Skeletal muscle tissue (tissue), 4 donors: ENCODE results near the gene CALML3. TPM values are rescaled to one million over a fixed set of nuclear protein-coding genes. Genes with fewer than 3 reads are reported as not detected.

Source experiments
- H3K27ac ChIP-seq: one replicate; pipeline ENCODE4 v1.7.0; 2013; ENCODE audit warnings: mild to moderate bottlenecking, low read depth, low read length, inconsistent platforms
- H3K27me3 ChIP-seq, 3 donors: one replicate each; pipeline ENCODE4 v1.7.0; 2013; ENCODE audit warnings: low read length in 3 of 3; ENCODE audit not compliant: control insufficient read depth in 3 of 3, insufficient read depth in 3 of 3
- H3K36me3 ChIP-seq, 3 donors: one replicate each; pipeline ENCODE4 v1.7.0; 2013; ENCODE audit warnings: low read length in 3 of 3; ENCODE audit not compliant: control insufficient read depth in 3 of 3, insufficient read depth in 3 of 3
- H3K4me1 ChIP-seq, 3 donors: one replicate each; pipeline ENCODE4 v1.7.0; 2013; ENCODE audit warnings: low read length in 3 of 3, mild to moderate bottlenecking in 3 of 3; ENCODE audit not compliant: control insufficient read depth in 3 of 3, insufficient read depth in 3 of 3
- H3K4me3 ChIP-seq, 3 donors: one replicate each; pipeline ENCODE4 v1.7.0; 2013; ENCODE audit warnings: low read length in 3 of 3
- H3K9ac ChIP-seq, 3 donors: one replicate each; pipeline ENCODE4 v1.7.0; 2013; ENCODE audit warnings: low read length in 3 of 3, mild to moderate bottlenecking in 3 of 3, moderate library complexity in 2 of 3, low read depth in 1 of 3
- H3K9me3 ChIP-seq, 3 donors: one replicate each; pipeline ENCODE4 v1.7.0; 2013; ENCODE audit warnings: low read length in 3 of 3; ENCODE audit not compliant: control insufficient read depth in 3 of 3
- total RNA-seq: library from RNA; depleted of rRNA; stranded (reverse); fragments of >200 nt; gene quantifications from one replicate; pipeline ENCODE4 v1.2.3, GENCODE V29; 2014
- donor health status: Osteomylitis.

CALML3 gene
- total RNA-seq, 1 donor from 2014 or later, result not detected

- peaks cover 0 to 4% (median 0%) of the 10 kb centered on the region in 3 donors for H3K4me1 ChIP-seq
- no peaks in the 10 kb centered on the region for H3K9me3 ChIP-seq
- H3K36me3 ChIP-seq, result no peaks in the 10 kb centered on the region
- H3K9ac ChIP-seq, result no peak overlapping the region
- no peak overlapping the region for H3K4me3 ChIP-seq
- no peak overlapping the region for H3K27ac ChIP-seq
- H3K27me3 ChIP-seq, result peaks cover 0 to 2% (median 0%) of the 10 kb centered on the region in 3 donors
Measured at GRCh38 chr10:5506751-5507648, 17.8 kb upstream of the CALML3 start.

DNA sequence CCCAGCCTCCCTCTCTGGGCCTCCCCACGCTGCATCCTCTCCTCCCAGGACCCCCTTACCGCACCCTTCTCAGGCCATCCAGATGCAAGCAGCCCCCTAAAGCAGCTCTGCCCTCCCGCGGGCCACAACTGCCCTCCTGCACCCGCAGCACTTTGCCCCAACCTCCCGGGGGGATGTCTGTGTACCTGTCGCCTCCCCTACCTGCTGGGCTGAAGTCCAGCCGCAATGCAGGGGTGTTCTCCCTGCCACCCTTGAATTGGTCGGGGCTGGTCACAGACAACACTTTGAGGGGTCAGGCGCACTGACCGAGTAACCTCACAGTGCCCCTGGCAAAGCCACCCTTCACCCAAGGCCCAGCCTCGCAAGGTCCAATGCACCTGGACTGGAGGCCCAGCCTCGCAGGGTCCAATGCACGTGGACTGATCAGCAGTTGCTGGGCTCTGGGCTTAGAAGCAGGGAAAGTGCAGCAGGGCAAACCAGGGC, 17.1 kb upstream of the CALML3 start:
- Histone ChIP-seq H3K36me3 (no peaks in the 10 kb centered on the region), H3K4me1 (peaks cover 0 to 4% (median 0%) of the 10 kb centered on the region in 3 donors), H3K4me3 (no peak overlapping the region), H3K9me3 (no peaks in the 10 kb centered on the region), H3K27ac (no peak overlapping the region), H3K27me3 (peaks cover 0 to 2% (median under 1%) of the 10 kb centered on the region in 3 donors), H3K9ac (no peak overlapping the region)

DNA sequence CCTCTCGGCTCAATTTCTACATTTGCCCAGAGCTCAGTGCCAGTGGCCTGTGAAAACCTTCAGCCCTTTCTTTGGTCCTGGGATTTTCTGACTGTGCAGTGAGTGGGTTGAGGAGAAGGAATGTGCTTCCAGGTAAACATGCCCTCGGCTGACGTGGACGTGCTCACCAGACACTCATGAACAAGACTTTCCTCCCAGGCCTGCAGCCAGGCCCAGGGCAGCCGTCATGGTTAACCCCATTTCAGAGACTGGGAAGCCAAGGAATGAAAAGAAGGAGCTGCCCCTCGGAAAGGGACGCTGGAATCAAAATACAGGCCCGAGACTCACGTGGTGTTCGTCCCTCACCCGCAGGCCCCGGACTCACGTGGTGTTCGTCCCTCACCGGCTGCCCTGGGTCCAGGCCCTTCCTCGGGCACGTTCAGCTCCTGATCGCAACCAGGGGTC, 16.6 kb upstream of the CALML3 start:
- no peak overlapping the region for H3K4me3 ChIP-seq
- peaks cover 0 to 4% (median 0%) of the 10 kb centered on the region in 3 donors for H3K4me1 ChIP-seq
- no peak overlapping the region for H3K27ac ChIP-seq
- no peaks in the 10 kb centered on the region for H3K9me3 ChIP-seq
- peaks cover 0 to 5% (median 2%) of the 10 kb centered on the region in 3 donors for H3K27me3 ChIP-seq
- no peak overlapping the region for H3K9ac ChIP-seq
- no peaks in the 10 kb centered on the region for H3K36me3 ChIP-seq

DNA sequence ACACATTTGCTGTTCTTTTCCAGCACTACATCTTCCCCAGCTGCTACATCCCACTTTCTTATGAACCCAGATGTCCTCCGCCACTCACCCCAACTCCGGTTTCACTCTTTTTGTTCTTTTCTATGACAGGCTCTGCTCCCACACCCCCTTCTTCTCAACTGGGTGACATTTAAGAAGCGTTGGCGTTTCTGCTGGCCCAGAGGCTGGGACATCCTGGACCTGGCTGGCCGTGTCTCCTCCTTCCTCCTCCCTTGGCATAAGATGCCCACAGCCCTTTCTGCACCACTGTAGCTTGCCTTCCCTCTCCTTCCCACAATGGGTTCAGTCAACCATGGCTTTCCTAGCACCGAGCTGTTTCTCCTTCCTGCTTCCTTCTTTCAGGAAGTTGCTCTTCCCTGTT, 16.0 kb upstream of the CALML3 start:
- H3K9ac ChIP-seq, result no peak overlapping the region
- H3K4me1 ChIP-seq, result no peaks in the 10 kb centered on the region

DNA sequence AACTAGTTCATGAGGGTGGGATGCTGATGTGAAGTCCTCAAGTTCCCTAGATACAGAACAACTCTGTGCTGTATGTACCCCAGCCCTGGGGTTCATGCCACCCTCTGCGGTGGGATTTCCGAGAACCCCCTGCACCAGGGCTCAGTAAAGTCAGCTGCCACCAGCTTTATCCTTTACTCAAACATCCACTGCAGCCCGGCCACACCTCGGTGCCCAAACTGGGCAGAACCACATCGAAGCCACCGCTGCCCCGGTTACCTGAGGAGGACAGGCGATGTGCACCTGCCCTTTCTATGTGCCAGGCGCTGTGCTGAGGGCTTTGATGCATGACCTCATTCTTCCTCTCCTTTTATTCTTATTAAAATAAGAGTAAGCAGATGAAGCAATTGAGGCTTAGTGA, 15.5 kb upstream of the CALML3 start:
- Histone ChIP-seq H3K4me3 (no peak overlapping the region), H3K4me1 (no peaks in the 10 kb centered on the region), H3K9ac (no peak overlapping the region), H3K27me3 (peaks cover 0 to 7% (median 2%) of the 10 kb centered on the region in 3 donors), H3K36me3 (no peaks in the 10 kb centered on the region), H3K9me3 (no peaks in the 10 kb centered on the region), H3K27ac (no peak overlapping the region)

More for the DNA sequence above, 16.0 kb upstream of the CALML3 start:
- Histone ChIP-seq H3K4me3 (no peak overlapping the region), H3K27ac (no peak overlapping the region), H3K27me3 (peaks cover 0 to 7% (median 2%) of the 10 kb centered on the region in 3 donors), H3K9me3 (no peaks in the 10 kb centered on the region), H3K36me3 (no peaks in the 10 kb centered on the region)

GRCh38 chr10:5509691-5510090, 15.1 kb upstream of the CALML3 start:
- Histone ChIP-seq H3K27ac (no peak overlapping the region), H3K27me3 (peaks cover 0 to 7% (median 2%) of the 10 kb centered on the region in 3 donors), H3K36me3 (no peaks in the 10 kb centered on the region), H3K4me3 (no peak overlapping the region), H3K4me1 (no peaks in the 10 kb centered on the region), H3K9ac (no peak overlapping the region), H3K9me3 (no peaks in the 10 kb centered on the region)

DNA sequence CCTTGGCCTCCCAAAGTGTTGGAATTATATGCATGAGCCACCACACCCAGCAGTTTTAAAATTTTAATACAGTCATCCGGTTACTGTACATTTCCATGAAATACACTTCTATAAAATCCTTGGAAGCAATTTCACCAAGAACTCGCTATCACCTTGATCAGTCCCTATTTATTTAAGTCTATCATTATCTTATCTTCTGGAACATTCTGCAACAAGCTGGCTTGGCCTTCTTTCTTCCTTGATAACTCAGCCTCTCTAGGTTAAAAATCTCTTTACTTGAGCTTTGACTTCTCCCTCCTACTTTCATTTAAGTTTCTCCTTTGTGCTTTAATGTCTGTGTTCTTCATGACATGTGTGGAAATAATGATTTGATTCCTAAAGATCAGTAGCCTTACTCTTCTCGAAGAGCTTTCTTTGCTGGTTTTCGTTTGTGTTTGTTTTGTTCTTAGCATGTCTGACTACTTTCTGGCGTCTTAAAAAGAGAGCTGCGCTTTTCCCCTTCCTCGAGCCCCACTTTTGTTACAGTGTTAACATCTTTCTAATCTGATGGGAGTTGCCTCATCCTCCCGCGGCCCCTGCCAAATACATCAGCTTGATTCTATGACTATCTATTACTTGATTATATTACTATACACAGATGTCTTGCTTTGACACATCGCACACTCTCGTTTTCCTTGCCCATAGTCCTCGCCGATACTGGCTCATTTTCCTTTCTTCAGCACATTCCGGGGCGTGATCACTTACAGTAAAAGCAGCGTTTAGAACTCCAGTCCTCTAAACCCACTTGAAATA, 14.3 kb upstream of the CALML3 start:
- H3K4me3 ChIP-seq, result no peak overlapping the region
- H3K9ac ChIP-seq, result no peak overlapping the region
- no peak overlapping the region for H3K27ac ChIP-seq
- no peaks in the 10 kb centered on the region for H3K9me3 ChIP-seq
- H3K4me1 ChIP-seq, result no peaks in the 10 kb centered on the region
- no peaks in the 10 kb centered on the region for H3K36me3 ChIP-seq
- peaks cover 0 to 7% (median 0%) of the 10 kb centered on the region in 3 donors for H3K27me3 ChIP-seq

DNA sequence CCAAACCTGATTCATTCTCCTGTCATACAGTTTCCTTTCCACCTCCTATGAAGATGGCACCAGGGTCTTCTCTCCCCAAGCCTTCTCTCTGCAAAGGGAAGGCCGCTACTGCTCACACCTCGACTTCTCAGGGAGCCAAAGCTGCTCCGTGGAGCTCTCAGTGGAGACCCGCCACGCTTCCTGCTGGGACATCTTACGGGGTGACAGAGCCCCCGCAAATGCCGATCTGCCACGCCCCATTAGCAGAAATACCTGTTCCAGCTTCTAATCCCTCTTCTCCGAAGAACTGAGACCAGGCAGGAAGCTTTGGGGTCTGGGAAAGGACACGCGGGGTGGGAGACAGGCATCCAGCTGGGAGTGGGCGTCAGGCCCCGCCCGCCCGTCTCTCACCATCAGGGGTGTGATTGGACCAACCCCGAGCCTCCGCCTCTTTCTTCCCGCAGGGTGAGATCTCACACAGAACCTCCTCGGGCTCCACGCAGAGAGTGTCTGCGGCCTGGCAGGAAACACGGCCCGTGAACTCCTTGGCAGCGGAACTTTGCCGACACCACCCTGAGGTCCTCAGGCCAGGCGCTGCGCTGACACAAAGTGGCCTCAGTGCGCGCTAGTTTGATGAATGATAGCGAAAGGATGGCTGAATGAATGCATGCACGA, 13.4 kb upstream of the CALML3 start:
- H3K4me3 ChIP-seq, result no peak overlapping the region
- no peaks in the 10 kb centered on the region for H3K9me3 ChIP-seq
- no peaks in the 10 kb centered on the region for H3K4me1 ChIP-seq
- no peaks in the 10 kb centered on the region for H3K36me3 ChIP-seq
- no peak overlapping the region for H3K9ac ChIP-seq
- H3K27me3 ChIP-seq, result peaks cover 0 to 7% (median 0%) of the 10 kb centered on the region in 3 donors
- no peak overlapping the region for H3K27ac ChIP-seq

DNA sequence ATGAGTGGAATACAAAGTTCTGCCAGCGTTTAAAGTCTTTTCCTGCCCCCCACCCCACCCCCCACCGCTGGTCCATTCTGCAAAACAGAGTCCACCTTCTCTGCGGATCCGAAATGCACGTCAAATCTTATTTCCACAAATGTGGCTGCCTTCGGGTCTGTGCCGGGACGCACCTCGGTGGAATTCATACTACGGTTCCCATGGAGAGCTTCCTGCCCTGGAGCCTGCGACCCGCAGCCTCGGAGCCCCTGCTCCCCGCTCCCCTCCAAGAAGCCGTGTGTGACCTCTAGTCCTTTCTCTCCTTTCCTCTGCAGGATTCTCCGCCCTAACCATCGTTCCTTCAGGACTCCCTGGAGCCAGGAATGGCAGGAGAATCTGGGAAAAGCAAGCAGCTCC, 12.9 kb upstream of the CALML3 start:
- no peaks in the 10 kb centered on the region for H3K4me1 ChIP-seq
- no peak overlapping the region for H3K27ac ChIP-seq
- no peaks in the 10 kb centered on the region for H3K36me3 ChIP-seq
- no peak overlapping the region for H3K4me3 ChIP-seq
- peaks cover 0 to 7% (median 0%) of the 10 kb centered on the region in 3 donors for H3K27me3 ChIP-seq
- H3K9ac ChIP-seq, result no peak overlapping the region
- no peaks in the 10 kb centered on the region for H3K9me3 ChIP-seq
